ENCODE results near the gene MRRF. TPM values are rescaled to one million over a fixed set of nuclear protein-coding genes. Genes with fewer than 3 reads are reported as not detected.

MRRF gene
- total RNA-seq, 3 donors from 2014 or later = 32.5 to 55.3 (median 44.9) TPM

GRCh38 chr9:122338536-122338935 lies 73.9 kb downstream of the MRRF start:
- no peaks in the 10 kb centered on the region for H3K4me1 ChIP-seq
- TF ChIP-seq CTCF (IDR thresholded peaks at IDR 0.05) (no peak), POLR2AphosphoS5 (IDR thresholded peaks at IDR 0.05) (no peak), POLR2A (IDR thresholded peaks at IDR 0.05) (no peak)
- no peak overlapping the region for H3K27ac ChIP-seq
- DNase-seq (ENCODE audit: low spot score in 2 of 2) = no peak
- no peaks in the 10 kb centered on the region for H3K27me3 ChIP-seq
- H3K4me3 ChIP-seq = no peak overlapping the region
- no peaks in the 10 kb centered on the region for H3K9me3 ChIP-seq
- intact Hi-C loops (cut with DNase I; ENCODE audit: low total_unique reads) = no loop called here
- no peaks in the 10 kb centered on the region for H3K36me3 ChIP-seq

- TF ChIP-seq CTCF (IDR thresholded peaks at IDR 0.05) (no peak), POLR2AphosphoS5 (IDR thresholded peaks at IDR 0.05) (no peak), POLR2A (IDR thresholded peaks at IDR 0.05) (no peak)
- no peak overlapping the region for H3K4me3 ChIP-seq
- H3K4me1 ChIP-seq = no peaks in the 10 kb centered on the region
- no peak for DNase-seq (ENCODE audit: low spot score in 2 of 2)
- H3K27ac ChIP-seq = peak overlapping the region in 1 of 2 donors; percentile 25
- H3K9me3 ChIP-seq = no peaks in the 10 kb centered on the region
- intact Hi-C loops (cut with DNase I; ENCODE audit: low total_unique reads) = no loop called here
- no peaks in the 10 kb centered on the region for H3K27me3 ChIP-seq
- H3K36me3 ChIP-seq = no peaks in the 10 kb centered on the region
Measured at GRCh38 chr9:122338994-122339393, 74.3 kb downstream of the MRRF start.

- TF ChIP-seq POLR2A (IDR thresholded peaks at IDR 0.05) (no peak), POLR2AphosphoS5 (IDR thresholded peaks at IDR 0.05) (no peak), CTCF (IDR thresholded peaks at IDR 0.05) (no peak)
- DNase-seq (ENCODE audit: low spot score in 2 of 2) = no peak
- no peak overlapping the region for H3K27ac ChIP-seq
- intact Hi-C loops (cut with DNase I; ENCODE audit: low total_unique reads) = no loop called here
- no peaks in the 10 kb centered on the region for H3K9me3 ChIP-seq
- H3K36me3 ChIP-seq = no peaks in the 10 kb centered on the region
- H3K4me1 ChIP-seq = no peaks in the 10 kb centered on the region
- H3K4me3 ChIP-seq = no peak overlapping the region
- H3K27me3 ChIP-seq = no peaks in the 10 kb centered on the region
Measured at GRCh38 chr9:122339579-122339978, 74.9 kb downstream of the MRRF start.

- Histone ChIP-seq H3K36me3 (no peaks in the 10 kb centered on the region), H3K4me3 (no peak overlapping the region), H3K27me3 (no peaks in the 10 kb centered on the region), H3K27ac (peak overlapping the region in 1 of 2 donors; percentile 63), H3K9me3 (no peaks in the 10 kb centered on the region), H3K4me1 (no peaks in the 10 kb centered on the region)
- TF ChIP-seq CTCF (IDR thresholded peaks at IDR 0.05) (no peak), POLR2AphosphoS5 (IDR thresholded peaks at IDR 0.05) (no peak), POLR2A (IDR thresholded peaks at IDR 0.05) (no peak)
- intact Hi-C loops (cut with DNase I; ENCODE audit: low total_unique reads) = no loop called here
- DNase-seq (ENCODE audit: low spot score in 2 of 2) = no peak
Measured at GRCh38 chr9:122340161-122340560, 75.5 kb downstream of the MRRF start.

GRCh38 chr9:122342323-122343050 lies 77.8 kb downstream of the MRRF start:
- Histone ChIP-seq H3K9me3 (no peaks in the 10 kb centered on the region), H3K36me3 (no peaks in the 10 kb centered on the region), H3K27me3 (no peaks in the 10 kb centered on the region), H3K27ac (no peak overlapping the region), H3K4me3 (no peak overlapping the region), H3K4me1 (peaks cover 0 to 3% of the 10 kb centered on the region in 2 donors)
- intact Hi-C loops (cut with DNase I; ENCODE audit: low total_unique reads) = no loop called here
- TF ChIP-seq POLR2A (IDR thresholded peaks at IDR 0.05) (no peak), POLR2AphosphoS5 (IDR thresholded peaks at IDR 0.05) (no peak), CTCF (IDR thresholded peaks at IDR 0.05) (no peak)
- DNase-seq (ENCODE audit: low spot score in 2 of 2) = no peak
